ENCODE data around the gene SLAMF1.
A peak's percentile ranks its signal among the peaks of the same experiment; 100 is the strongest.

SLAMF1 gene

DNA sequence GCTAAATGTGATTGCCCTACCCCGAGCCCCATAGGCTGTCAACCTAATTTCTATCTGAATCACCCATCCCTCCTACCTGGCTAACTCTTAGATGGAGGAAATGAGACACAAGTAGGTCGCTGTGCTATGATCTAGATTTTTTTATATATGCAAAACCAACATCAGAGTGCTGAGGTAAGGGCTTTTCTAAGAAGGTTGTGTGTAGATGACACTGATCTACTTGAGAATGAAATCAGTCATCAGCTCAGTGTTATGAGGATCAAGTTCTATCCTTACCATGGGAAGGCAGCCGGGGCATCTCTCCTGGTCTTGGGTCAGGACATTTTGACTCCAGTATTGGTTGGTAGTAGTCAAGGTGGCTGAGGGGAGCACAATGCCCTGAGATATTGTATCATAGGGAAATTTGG, 23.6 kb downstream of the SLAMF1 start:
- DNase-seq (ENCODE audit: low read depth), result no peak

DNA sequence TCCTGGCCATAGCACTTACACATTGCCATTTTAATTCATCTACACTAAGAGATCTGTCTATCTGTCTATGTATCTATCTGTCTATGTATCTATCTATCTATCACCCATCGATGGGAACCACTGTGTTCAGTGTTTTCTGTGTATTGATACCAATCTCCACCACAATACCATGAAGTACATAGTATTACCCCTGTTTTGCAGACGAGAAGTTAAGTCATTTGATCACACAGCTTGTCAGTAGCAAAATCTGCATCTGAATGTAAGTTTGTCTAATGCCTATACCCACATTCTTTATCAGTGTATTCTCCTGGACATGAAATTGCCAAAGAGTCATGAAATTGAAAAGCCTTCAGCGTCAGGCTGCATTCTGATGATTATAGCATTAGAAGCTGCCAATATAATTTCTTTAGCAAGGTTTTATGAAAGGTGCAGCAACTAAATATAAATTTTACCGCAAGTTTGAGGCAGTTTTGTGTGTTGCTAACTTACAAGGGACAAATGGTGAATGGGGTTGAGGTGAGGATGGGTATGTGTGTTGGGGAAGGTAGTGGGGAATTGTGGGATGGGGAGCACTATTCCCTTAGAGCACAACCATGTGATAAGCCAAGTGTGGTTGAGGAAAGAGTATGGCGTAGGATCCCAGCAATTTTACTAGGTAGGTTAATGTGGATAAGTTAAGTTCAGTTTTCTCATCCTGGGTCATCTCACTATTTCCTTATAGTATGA, 24.2 kb downstream of the SLAMF1 start:
- DNase-seq (ENCODE audit: low read depth), result no peak

GRCh38 chr1:160621633-160622413, 25.0 kb downstream of the SLAMF1 start:
- DNase-seq (ENCODE audit: low read depth), result no peak

DNA sequence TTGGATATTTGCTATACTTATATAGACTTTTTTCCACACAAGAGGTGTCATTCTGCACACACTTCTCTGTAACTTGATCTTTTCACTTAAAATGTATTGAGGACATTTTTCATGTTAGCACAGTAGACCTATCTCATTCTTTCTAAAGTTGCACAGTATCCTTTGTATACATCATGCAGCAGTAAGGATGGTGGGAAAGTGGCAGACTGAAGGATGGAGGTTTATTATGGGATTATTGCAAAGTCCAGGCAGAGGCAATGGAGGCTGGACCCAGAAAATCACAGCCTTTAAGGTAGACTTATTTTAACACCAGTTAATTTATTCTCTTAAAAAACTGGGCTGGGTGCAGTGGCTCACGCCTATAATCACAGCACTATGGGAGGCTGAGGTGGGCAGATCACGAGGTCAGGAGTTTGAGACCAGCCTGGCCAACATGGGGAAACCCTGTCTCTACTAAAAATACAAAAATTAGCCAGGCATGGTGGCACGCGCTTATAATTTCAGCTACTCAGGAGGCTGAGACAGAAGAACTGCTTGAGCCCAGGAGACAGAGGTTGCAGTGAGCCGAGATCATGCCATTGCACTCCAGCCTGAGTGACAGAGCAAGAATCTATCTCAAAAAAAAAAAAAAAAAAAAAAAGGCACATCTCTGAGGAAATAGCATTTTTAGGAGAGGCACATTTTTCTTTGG, 25.8 kb downstream of the SLAMF1 start:
- no peak for DNase-seq (ENCODE audit: low read depth)

DNA sequence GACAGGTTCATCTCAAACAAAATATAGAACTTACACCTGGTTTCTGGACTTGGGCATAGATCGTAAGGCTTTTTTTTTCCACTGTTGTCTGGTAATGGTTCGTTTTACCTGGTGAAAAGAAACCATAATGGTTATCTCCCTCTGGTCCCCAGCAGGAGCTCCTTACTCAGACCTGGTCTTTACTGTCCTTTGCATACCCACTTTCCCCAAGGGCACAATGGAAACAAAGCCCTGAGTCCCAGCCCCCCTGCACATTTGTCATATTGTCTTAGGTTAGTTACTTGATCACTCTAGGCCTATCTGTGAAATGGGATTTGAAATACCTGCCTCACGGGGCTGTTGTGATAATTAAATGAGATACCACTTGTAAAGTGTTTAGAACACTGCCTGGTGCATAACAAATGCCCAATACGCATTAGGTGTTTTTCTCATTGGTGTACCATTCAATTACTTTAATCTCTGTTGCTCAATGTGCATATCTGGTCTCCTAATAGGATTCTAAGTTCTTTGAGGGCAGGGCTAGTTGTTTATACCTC, 27.0 kb downstream of the SLAMF1 start:
- no peak for DNase-seq (ENCODE audit: low read depth)

- DNase-seq (ENCODE audit: low read depth), result no peak
These were observed 28.0 kb downstream of the SLAMF1 start for GRCh38 chr1:160618763-160619274.

DNA sequence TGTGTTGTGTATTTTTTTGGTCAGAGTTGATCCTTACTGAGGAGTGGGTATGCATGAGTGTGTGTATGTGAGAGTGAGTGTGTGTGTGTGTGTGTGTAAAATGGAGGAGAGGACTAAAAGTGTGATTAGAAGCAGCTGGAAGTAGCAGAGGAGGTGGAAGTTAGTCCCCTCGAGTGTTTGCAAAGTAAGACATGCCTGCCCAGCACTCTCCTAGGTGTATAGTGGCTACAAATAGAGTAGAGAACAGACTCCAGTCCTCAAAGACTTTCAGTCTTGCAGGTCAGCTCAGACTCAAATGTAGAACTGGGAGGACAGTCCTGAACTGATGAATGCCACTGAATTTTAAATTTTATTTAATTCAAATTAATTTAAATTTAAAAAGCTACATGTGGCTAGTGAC, 28.5 kb downstream of the SLAMF1 start:
- DNase-seq (ENCODE audit: low read depth), result no peak

DNA sequence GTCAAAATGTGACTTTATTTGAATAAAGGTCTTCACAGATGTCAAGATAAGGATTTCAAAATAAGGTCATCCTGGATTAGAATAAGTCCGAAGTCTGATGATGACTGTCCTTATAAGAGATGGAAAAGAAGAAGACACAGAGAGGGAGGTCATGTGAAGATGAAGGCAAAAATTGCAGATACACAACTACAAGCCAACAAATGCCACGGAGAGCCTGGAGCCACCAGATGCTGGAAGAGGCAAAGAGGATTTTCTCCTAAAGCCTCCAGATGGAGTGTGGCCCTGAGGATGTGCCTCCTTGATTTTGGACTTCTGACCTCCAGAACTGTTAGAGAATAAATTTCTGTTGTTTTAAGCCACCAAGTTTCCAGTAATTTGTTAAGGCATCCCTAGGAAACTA, 31.2 kb downstream of the SLAMF1 start:
- DNase-seq (ENCODE audit: low read depth), result no peak

GRCh38 chr1:160614410-160614809, 32.4 kb downstream of the SLAMF1 start:
- DNase-seq (ENCODE audit: low read depth), result no peak

DNA sequence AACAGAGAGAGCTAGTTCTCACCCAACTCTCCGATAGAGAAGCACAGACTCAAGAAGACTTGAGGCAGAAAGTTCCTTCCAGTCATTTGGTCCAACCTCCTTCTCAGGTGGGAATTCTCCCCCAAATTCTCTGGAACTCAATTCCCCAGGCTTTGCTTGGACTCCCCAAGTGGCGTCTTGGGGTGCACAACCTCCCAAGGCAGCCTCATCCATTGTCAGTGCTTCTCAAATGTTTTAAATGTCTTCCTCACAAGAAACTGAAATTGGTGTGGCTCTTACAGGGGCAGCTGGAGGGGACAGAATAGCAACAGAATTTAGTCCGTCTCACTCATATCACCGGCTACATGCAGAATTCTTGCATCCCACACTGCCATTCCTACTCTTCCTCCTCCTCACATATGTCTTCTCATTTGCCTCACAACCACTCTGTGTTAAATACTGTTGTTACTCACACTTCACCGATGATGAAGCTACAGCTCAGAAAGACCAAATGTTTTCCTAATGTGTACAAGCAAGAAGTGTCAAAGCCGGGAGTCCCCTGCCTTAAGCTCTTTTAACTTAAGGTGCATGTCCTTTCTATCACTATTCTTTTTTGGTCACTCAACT, 34.1 kb downstream of the SLAMF1 start:
- no peak for DNase-seq (ENCODE audit: low read depth)

- no peak for DNase-seq (ENCODE audit: low read depth)
These were observed 36.1 kb downstream of the SLAMF1 start for GRCh38 chr1:160610569-160611242.

- DNase-seq (ENCODE audit: low read depth), result no peak
These were observed 37.9 kb downstream of the SLAMF1 start for GRCh38 chr1:160608941-160609340.

DNA sequence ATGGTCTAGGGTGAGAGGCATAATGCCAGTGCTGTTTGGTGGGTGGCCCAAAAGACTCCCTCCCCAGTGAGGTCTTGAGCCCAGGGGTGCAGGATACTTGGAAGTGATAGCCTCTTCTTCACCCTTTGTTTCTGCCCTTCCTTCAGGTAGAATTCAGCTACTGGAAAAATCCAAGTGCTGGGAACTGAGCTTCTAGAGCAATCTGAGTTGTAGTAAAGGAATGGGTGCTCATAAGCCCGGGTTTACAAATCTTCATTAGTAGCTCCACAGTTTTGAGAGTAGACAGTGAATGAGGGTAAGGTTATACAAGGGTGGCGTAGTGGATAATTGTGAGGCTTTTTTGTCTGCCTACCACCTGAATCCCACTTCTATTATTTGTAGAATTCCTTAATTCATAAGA, 38.3 kb downstream of the SLAMF1 start:
- no peak for DNase-seq (ENCODE audit: low read depth)

- DNase-seq (ENCODE audit: low read depth), result no peak
These were observed 38.8 kb downstream of the SLAMF1 start for GRCh38 chr1:160608057-160608456.

- DNase-seq (ENCODE audit: low read depth), result no peak
These were observed 39.2 kb downstream of the SLAMF1 start for GRCh38 chr1:160607672-160608032.

- peak; percentile 21 for DNase-seq (ENCODE audit: low read depth)
These were observed 39.7 kb downstream of the SLAMF1 start for GRCh38 chr1:160607011-160607671.

GRCh38 chr1:160606611-160607010, 40.2 kb downstream of the SLAMF1 start:
- DNase-seq (ENCODE audit: low read depth), result no peak

- no peak for DNase-seq (ENCODE audit: low read depth)
These were observed 40.9 kb downstream of the SLAMF1 start for GRCh38 chr1:160605792-160606479.

DNA sequence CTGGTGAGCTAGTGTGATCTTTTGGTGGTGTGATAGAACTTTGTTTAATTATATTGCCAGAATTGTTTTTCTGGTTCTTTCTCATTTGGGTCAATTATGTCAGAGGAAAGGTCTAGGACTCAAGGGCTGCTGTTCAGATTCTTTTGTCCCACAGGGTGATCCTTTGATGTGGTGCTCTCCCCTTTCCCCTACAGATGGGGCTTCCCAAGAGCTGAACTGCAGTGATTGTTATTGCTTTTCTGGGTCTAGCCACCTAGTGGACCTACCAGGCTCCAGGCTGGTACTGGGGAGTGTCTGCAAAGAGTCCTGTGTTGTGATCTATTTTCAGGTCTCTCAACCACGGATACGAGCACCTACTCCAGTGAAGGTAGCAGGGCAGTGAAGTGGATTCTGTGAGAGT, 41.6 kb downstream of the SLAMF1 start:
- DNase-seq (ENCODE audit: low read depth), result no peak

- no peak for DNase-seq (ENCODE audit: low read depth)
These were observed 49.1 kb downstream of the SLAMF1 start for GRCh38 chr1:160597705-160598104.

All from GM04503 (cell line).